Activated T-cell treated with anti-CD3 and anti-CD28 coated beads for 4 hours (primary cell): ENCODE results near the gene EFCAB11.

Experiments used
- DNase-seq: peaks from one replicate; pipeline ENCODE4 v3.0.0-alpha.2; 2020

The EFCAB11 gene

GRCh38 chr14:89807892-89808291 is 146.6 kb downstream of the EFCAB11 start:
- no peak for DNase-seq

GRCh38 chr14:89807151-89807550 is 147.4 kb downstream of the EFCAB11 start:
- DNase-seq: no peak

GRCh38 chr14:89806451-89806850 is 148.1 kb downstream of the EFCAB11 start:
- DNase-seq: no peak

- no peak for DNase-seq
Observed at GRCh38 chr14:89805501-89805900, 149.0 kb downstream of the EFCAB11 start.

- DNase-seq: no peak
Observed at GRCh38 chr14:89803542-89803941, 151.0 kb downstream of the EFCAB11 start.

- no peak for DNase-seq
Observed at GRCh38 chr14:89801136-89801535, 153.4 kb downstream of the EFCAB11 start.

GRCh38 chr14:89798212-89798773 is 156.2 kb downstream of the EFCAB11 start:
- no peak for DNase-seq

GRCh38 chr14:89797148-89797547 is 157.4 kb downstream of the EFCAB11 start:
- DNase-seq: no peak

GRCh38 chr14:89794096-89794495 is 160.4 kb downstream of the EFCAB11 start:
- DNase-seq: no peak

GRCh38 chr14:89793367-89793716 is 161.2 kb downstream of the EFCAB11 start:
- no peak for DNase-seq

- no peak for DNase-seq
Observed at GRCh38 chr14:89792489-89793366, 161.8 kb downstream of the EFCAB11 start.

- DNase-seq: no peak
Observed at GRCh38 chr14:89787525-89787924, 167.0 kb downstream of the EFCAB11 start.

- no peak for DNase-seq
Observed at GRCh38 chr14:89781046-89781445, 173.5 kb downstream of the EFCAB11 start.

GRCh38 chr14:89779707-89780106 is 174.8 kb downstream of the EFCAB11 start:
- DNase-seq: no peak

- DNase-seq: no peak
Observed at GRCh38 chr14:89775946-89776345, 178.6 kb downstream of the EFCAB11 start.

GRCh38 chr14:89775151-89775550 is 179.4 kb downstream of the EFCAB11 start:
- no peak for DNase-seq

- peak; percentile 43 for DNase-seq
Observed at GRCh38 chr14:89773644-89774316, 180.8 kb downstream of the EFCAB11 start.

- no peak for DNase-seq
Observed at GRCh38 chr14:89773151-89773550, 181.4 kb downstream of the EFCAB11 start.

GRCh38 chr14:89771251-89771650 is 183.3 kb downstream of the EFCAB11 start:
- DNase-seq: no peak

GRCh38 chr14:89767861-89768268 is 186.7 kb downstream of the EFCAB11 start:
- DNase-seq: peak; percentile 54

- DNase-seq: no peak
Observed at GRCh38 chr14:89767131-89767530, 187.4 kb downstream of the EFCAB11 start.

- DNase-seq: no peak
Observed at GRCh38 chr14:89765346-89765745, 189.2 kb downstream of the EFCAB11 start.

- no peak for DNase-seq
Observed at GRCh38 chr14:89760086-89760485, 194.4 kb downstream of the EFCAB11 start.

GRCh38 chr14:89757313-89757939 is 197.1 kb downstream of the EFCAB11 start:
- no peak for DNase-seq
